Mesothelial cell of epicardium (in vitro differentiated cells): ENCODE results near the gene DIS3L2. TPM values are rescaled to one million over a fixed set of nuclear protein-coding genes. Genes with fewer than 3 reads are reported as not detected.

Source experiments
- DNase-seq, 2 experiments: peaks; one replicate each; pipeline ENCODE4 v3.0.0; 2021; ENCODE audit warnings: low spot score in 2 of 2; ENCODE audit not compliant: unreplicated experiment in 2 of 2
- H3K27ac Mint-ChIP-seq: 2 replicates; pipeline ENCODE4 v1.8.0; 2021; ENCODE audit warnings: mixed read lengths
- H3K27me3 Mint-ChIP-seq: 2 replicates; pipeline ENCODE4 v1.8.0; 2021; ENCODE audit warnings: low read depth, mixed read lengths
- H3K36me3 Mint-ChIP-seq: 2 replicates; pipeline ENCODE4 v1.8.0; 2021; ENCODE audit warnings: mixed read lengths
- H3K4me1 Mint-ChIP-seq: 2 replicates; pipeline ENCODE4 v1.8.0; 2021; ENCODE audit warnings: mixed read lengths
- H3K4me3 Mint-ChIP-seq: 2 replicates; pipeline ENCODE4 v1.8.0; 2021; ENCODE audit warnings: mild to moderate bottlenecking, moderate library complexity, mixed read lengths
- H3K9me3 Mint-ChIP-seq: 2 replicates; pipeline ENCODE4 v1.8.0; 2021; ENCODE audit warnings: mixed read lengths
- total RNA-seq: library from RNA; stranded (reverse); gene quantifications from 3 replicates; pipeline ENCODE4 v1.2.1, GENCODE V29; 2021
- TF ChIP-seq, protein P1 (sequence below): fragments of 200-600 bp; sonication (generic); IDR thresholded peaks from one replicate; pipeline ENCODE4 v1.5.0; 2021; ENCODE audit warnings: antibody characterized with exemption; ENCODE audit not compliant: unreplicated experiment

DIS3L2 gene
- total RNA-seq, 1 donor from 2014 or later, result 74.4 TPM

GRCh38 chr2:232008907-232009638, 47.6 kb downstream of the DIS3L2 start:
- Mint-ChIP-seq H3K36me3 (peaks cover 13% of the 10 kb centered on the region), H3K27ac (no peak overlapping the region), H3K4me1 (no peaks in the 10 kb centered on the region), H3K9me3 (peaks cover 6% of the 10 kb centered on the region), H3K4me3 (no peak overlapping the region), H3K27me3 (no peaks in the 10 kb centered on the region)
- TF ChIP-seq, protein P1, sequence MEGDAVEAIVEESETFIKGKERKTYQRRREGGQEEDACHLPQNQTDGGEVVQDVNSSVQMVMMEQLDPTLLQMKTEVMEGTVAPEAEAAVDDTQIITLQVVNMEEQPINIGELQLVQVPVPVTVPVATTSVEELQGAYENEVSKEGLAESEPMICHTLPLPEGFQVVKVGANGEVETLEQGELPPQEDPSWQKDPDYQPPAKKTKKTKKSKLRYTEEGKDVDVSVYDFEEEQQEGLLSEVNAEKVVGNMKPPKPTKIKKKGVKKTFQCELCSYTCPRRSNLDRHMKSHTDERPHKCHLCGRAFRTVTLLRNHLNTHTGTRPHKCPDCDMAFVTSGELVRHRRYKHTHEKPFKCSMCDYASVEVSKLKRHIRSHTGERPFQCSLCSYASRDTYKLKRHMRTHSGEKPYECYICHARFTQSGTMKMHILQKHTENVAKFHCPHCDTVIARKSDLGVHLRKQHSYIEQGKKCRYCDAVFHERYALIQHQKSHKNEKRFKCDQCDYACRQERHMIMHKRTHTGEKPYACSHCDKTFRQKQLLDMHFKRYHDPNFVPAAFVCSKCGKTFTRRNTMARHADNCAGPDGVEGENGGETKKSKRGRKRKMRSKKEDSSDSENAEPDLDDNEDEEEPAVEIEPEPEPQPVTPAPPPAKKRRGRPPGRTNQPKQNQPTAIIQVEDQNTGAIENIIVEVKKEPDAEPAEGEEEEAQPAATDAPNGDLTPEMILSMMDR, result no peak
- no peak for DNase-seq

- Mint-ChIP-seq H3K36me3 (peaks cover 13% of the 10 kb centered on the region), H3K27ac (no peak overlapping the region), H3K4me1 (peaks cover 3% of the 10 kb centered on the region), H3K9me3 (peaks cover 6% of the 10 kb centered on the region), H3K27me3 (no peaks in the 10 kb centered on the region), H3K4me3 (no peak overlapping the region)
- TF ChIP-seq, protein P1, result no peak
- DNase-seq, result no peak
Observed at GRCh38 chr2:232009639-232010274, 48.2 kb downstream of the DIS3L2 start.

DNA sequence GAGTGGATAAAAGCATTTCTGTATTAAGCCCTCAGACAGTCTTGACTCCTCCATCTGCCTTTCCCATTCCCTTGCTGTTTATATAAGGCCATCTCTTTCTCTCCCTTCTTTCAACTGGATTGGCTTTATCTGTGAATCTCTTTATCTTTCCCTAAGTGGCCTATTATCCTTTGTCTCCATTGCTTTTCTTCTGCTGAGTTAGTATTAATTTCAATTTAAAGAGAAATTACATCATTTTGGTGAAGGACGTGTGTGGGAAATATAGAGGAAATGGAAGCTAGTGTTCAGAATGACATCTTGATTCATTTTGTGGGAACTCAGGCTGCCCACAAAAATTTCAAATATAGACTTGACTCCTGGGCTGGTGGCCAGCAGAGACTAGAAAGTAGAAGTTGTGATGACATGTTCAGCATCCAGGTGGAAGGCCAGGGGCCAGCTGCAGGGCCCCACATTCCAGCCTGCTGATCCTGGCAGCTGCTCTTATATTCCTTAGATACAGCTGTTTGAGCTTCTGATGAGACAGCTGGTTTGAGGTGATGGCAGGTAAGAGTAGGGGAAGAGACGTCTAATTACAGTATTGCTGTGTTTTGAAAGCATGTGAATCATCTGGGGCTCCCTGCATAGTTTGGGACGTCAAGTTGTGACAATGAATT, 52.3 kb downstream of the DIS3L2 start:
- Mint-ChIP-seq H3K4me3 (no peak overlapping the region), H3K27me3 (no peaks in the 10 kb centered on the region), H3K4me1 (peaks cover 5% of the 10 kb centered on the region), H3K36me3 (peaks cover 25% of the 10 kb centered on the region), H3K9me3 (peaks cover 6% of the 10 kb centered on the region), H3K27ac (no peak overlapping the region)
- TF ChIP-seq, protein P1, result no peak
- DNase-seq, result no peak

DNA sequence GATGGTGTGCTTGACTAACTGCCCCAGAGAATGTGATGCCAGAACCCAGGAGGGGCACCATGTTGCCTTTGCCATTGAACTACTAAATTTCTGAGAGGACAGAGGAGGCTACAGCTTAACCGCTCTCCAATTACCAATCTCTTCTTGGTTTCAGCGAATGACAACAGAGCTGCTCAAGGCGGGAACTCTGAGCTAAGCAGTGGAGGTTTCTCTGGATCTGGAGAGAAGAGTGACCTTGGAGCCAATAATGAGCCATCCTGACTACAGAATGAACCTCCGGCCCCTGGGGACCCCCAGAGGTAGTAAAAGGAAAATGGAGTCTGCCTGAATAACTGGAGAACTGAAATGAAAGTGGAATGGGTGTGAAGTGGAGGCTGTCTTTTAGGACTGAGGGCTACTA, 53.2 kb downstream of the DIS3L2 start:
- H3K27ac Mint-ChIP-seq, result no peak overlapping the region
- no peak overlapping the region for H3K4me3 Mint-ChIP-seq
- TF ChIP-seq, protein P1, result no peak
- H3K27me3 Mint-ChIP-seq, result no peaks in the 10 kb centered on the region
- H3K9me3 Mint-ChIP-seq, result no peaks in the 10 kb centered on the region
- peaks cover 18% of the 10 kb centered on the region for H3K36me3 Mint-ChIP-seq
- no peak for DNase-seq
- H3K4me1 Mint-ChIP-seq, result peaks cover 5% of the 10 kb centered on the region

DNA sequence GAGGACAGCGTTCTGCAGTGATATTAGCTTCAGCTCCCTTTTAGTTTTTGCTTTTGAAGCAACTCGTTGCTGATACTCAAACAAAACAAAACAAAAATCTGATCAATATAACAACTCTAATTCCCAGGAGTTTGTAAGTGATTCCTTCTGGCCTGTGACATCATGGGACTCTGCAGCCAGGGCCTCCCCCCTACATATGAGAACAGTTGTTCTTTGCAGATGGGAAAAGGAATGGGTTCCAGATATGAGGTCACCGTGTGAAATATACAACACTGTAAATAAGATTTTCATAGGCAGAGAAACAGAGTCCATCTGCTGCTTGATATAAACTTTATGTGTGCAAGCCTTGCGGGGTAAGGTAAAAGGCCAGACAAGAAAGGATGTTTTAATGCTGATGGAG, 56.7 kb downstream of the DIS3L2 start:
- no peak overlapping the region for H3K4me3 Mint-ChIP-seq
- TF ChIP-seq, protein P1, result no peak

More for the DNA sequence above, 56.7 kb downstream of the DIS3L2 start:
- peaks cover 5% of the 10 kb centered on the region for H3K4me1 Mint-ChIP-seq
- no peaks in the 10 kb centered on the region for H3K27me3 Mint-ChIP-seq
- no peaks in the 10 kb centered on the region for H3K9me3 Mint-ChIP-seq
- no peak for DNase-seq
- H3K36me3 Mint-ChIP-seq, result peaks cover 17% of the 10 kb centered on the region
- H3K27ac Mint-ChIP-seq, result no peak overlapping the region
